Measurements from ENCODE around the gene WRAP73.
A peak's percentile ranks its signal among the peaks of the same experiment; 100 is the strongest.
"Not testable (repeated sequence)": the region's sequence is repeated elsewhere in the genome, so short reads cannot be mapped to it uniquely, and the experiment has no call there.

Gene WRAP73

GRCh38 chr1:3628445-3628844, 21.5 kb downstream of the WRAP73 start:
- DNase-seq, result no peak

DNA sequence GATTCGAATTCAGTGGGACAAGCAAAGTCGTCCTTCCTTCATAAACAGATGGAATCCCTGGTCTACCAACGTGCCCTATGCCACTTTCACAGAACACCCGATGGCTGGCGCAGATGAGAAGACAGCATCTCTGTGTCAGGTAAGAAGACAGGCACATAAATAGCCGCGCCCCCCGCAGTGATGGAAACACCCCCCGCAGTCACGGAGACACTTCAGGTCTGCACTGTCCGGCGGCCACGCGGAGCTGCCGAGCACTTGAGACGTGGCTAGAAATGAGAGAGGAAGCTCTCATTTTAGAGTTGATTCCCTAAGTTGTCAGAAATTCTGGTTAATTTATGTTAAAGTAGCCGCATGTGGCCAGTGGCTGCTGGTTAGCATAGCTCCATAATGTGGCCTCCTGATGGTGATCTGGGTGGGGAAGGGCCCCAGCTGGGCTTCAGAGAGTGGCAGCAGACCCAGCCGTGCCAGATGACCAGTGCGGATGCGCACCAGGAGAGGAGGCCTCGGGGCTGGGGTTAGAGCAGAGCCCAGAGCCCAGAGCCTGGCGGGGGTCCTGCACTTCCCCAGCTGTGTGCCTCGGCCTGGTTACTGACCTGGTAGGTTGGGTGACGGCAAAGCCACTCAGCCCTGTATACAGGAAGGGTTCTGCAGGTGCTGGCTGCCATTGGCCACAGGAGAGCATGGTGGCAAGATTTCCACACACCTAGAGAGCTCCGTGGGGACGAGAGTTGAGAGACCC, 22.2 kb downstream of the WRAP73 start:
- no peak for DNase-seq

DNA sequence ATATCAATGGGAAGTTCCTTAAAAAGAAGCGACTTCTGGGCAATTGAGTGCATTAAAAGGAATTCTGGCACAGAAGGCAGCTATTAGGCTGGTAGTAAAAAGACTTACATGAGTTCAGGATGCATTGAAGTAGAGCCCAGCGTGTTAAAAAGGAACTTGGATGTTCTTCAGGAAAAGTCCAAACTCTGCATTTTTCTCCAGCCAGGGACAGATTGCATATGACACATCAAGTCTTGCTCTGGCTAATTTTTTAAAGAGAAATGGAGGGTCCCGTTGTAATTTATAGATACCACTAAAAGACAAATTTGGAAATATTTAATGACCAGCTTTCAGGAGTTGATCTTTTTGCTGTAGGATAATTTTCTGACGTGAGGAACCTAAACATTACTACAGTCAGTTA, 23.9 kb downstream of the WRAP73 start:
- no peak for DNase-seq

- no peak for DNase-seq
Measured at GRCh38 chr1:3625151-3625907, 24.6 kb downstream of the WRAP73 start.

DNA sequence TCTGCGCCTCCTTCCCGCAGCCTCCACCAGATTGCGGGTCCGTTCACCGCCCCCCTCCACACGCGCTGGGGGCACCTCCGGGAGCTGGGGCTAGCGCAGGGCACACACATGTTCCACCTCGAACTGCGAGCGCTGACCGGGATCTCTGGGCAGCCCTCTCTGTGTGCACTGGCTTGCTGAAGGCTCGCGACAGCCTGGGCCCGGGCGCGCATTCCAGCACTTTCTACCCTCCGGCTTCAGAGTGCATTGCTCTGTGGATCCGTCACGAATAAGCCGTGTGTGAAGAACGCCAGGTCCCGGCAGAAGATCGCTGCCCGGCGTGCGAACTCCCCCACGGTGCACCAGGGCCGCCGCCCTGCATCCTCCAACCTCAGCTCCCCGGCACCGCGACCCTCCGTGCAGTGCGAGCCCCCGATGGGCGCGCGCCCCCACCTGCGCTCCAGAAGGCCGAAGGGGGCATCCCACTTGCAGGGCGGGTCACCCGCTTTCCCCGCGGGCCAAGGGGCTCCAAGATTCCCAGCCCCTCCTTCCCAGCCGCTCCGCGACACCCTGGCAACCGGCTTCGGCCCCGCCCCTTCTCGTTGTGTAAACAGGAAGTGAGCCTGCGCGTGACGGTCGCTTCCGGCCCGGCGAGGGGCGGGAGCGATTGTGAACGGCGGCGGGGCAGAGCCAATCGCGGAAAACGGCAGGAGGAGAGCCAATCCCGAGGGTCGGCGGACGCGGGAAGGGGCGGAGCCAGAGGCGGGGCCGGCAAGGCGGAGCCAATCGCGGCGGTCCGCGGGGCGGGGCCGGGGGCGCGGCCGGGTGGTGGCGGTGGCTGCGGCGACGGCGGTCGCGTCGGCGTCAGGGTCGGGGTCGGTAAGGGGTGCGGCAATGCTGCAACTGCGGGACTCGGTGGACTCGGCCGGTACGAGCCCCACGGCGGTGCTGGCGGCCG, 25.4 kb downstream of the WRAP73 start, which contains the start of gene TPRG1L:
TSS of gene TPRG1L (plus strand) at position 816 of the 937 bp plus-strand sequence. CDS start at position 874, 58 bp downstream.
- DNase-seq, result peak; percentile 98

- no peak for DNase-seq
Measured at GRCh38 chr1:3623441-3624199, 26.3 kb downstream of the WRAP73 start.

- not testable (repeated sequence) for DNase-seq
Measured at GRCh38 chr1:3622102-3622501, 27.8 kb downstream of the WRAP73 start.

DNA sequence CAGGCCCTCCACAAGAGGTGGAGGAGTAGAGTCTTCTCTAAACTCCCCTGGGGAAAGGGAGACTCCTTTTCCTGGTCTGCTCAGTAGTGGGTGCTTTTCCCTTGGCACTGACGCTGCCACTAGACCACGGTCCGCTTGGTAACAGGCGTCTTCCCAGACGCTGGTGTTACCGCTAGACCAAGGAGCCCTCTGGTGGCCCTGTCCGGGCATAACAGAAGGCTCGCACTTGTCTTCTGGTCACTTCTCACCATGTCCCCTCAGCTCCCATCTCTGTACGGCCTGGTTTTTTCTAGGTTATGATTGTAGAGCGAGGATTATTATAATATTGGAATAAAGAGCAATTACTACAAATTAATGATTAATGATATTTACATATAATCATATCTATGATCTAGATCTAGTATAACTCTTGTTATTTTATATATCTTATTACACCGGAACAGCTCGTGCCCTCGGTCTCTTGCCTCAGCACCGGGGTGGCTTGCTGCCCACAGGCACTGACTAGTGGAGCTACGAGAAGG, 28.7 kb downstream of the WRAP73 start:
- DNase-seq, result not testable (repeated sequence)

DNA sequence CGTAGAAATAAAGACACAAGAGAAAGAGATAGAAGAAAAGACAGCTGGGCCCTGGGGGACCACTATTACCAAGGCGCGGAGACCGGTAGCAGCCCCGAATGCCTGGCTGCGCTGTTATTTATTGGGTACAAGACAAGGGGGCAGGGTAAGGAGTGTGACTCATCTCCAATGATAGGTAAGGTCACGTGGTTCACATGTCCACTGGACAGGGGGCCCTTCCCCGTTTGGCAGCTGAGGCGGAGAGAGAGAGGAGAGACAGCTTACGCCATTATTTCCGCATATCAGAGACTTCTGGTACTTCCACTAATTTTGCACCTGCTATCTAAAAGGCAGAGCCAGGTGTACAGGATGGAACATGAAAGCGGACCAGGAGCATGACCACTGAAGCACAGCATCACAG, 29.2 kb downstream of the WRAP73 start:
- DNase-seq, result no peak

DNA sequence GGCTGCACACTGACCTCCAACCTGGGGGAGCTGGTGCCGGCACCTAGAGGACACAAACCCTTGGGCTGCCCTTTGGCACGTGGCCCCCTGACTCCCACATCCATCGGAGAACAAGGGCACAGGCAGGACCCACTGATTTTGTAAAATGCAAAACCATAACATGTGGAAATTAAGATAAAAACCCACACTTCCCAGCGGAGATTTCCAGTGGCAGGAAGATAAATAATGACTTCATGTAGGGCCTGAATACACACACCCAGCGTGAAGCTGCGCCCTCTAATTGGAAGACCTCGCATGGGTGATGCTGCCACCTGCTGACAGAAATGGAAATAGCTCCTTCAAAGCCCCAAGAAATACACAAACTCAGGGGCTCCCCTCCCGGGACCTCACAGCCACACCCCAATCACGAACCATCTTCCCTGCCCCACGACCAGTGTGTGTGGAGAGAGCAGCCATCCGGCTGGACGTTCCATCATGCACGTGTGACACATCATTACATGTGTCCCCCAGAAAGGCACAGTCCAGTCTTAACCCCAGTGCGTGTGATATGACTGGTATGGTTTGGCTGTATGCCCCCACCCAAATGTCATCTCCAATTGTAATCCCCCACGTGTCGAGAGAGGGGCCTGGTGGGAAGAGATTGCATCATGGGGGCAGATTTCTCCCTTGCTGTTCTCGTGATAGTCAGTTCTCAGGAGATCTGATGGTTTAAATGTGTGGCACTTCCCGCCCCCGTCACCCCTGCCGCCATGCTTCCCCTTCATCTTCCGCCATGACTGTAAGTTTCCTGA, 30.8 kb downstream of the WRAP73 start:
- DNase-seq, result peak; percentile 67

DNA sequence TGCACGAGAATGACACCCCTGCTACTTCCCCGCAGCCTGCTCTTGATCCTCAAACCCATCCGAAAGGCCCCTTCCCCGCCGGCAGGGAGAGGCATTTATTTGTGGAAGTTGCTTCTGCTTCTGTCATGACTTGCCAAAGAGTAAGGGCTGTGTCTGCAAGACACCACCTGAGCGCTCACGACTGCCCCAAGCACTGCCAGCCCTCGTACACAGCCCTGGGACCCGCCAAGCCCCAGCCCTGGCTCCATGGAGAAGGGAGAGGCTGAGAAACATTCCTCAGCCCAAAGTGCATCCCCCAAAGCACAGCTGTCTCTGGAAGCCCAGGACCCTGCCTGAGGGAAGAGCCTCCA, 31.4 kb downstream of the WRAP73 start:
- DNase-seq, result no peak

DNA sequence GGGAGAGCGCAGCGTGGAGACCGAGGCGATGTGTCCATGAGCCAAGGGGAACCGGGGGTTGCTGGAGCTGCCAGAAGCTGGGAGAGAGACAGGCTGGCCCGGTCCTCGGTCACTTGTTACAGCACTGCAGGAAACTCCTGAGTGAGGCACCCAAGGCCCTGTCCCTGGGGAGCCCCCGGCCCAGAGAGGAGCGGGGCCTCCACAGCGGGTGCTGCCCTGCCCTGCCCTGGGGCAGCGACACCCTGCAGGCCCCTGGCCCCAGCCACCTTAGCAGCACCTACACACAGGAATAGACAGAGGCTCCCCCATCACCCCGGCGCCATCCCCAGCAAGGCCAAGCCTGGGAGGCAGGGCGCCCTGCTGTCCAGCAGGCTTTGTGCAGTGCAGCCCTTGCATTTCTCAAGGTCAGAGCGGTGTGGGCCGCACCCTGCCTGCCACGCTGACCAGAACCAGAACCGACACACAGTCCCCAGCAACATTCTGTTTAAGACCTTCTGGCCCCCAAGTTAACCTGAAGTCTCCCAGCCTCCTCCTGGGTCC, 32.0 kb downstream of the WRAP73 start:
- DNase-seq, result no peak

DNA sequence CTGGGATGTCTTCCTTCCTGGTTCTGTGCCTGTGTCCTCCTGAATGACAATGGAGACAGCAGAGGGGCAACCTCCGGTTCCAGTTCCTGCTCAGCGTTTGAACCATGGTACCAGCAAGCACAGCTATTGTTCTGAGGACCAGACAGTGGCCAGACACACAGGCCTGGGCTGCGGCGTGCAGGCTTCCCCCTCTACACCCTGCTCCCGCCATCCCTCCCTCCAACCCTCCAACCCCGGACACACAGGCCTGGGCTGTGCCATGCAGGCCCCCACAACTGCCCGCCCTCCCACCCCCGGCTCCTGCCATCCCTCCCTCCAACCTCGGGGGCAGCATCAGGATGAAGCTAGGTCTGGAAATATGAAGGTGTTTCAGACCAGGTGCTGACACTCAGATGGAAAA, 33.0 kb downstream of the WRAP73 start:
- no peak for DNase-seq

GRCh38 chr1:3614755-3615742, 34.9 kb downstream of the WRAP73 start:
- DNase-seq, result no peak

- DNase-seq, result no peak
Measured at GRCh38 chr1:3612123-3612522, 37.8 kb downstream of the WRAP73 start.

DNA sequence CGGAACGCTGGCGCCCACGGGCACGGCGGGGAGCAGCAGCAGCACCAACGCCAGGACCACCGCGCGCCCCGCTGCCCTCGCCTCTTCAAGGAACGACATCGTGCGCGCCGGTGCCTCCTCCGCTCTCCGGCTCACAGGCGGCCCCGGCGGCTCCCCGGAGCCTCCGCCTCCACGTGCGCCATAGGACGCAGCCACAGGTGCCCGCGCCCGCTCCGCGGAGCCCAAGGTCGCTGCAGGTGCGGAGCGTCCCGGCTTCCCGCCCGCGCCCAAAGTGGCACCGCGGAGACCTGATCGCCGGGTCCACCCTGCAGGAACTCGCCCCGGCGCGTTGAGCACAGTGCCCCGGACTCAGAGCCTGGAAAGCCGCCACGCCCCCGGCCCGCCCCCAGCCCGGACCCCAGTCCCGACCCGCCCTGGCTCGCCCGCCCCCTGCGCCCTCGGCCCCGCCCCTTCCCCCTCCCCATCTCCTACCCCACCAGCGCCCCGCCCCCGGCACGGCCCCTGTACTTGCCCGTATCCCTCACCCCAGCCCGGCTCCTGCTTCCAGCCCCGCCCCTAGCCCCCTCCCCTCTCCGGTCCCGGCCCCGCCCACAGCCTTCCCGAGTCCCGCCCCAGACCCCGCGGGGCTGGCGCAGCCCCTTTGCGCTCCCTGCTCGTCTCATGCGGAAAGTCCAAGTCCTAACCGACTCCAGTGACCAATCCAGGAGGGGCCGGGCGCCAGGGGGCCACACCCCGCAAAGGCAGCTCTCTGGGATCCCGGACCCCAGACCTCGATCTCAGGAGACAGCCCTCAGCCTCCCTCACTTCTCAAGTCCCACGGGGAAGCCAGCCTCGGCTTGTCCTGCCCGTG, 38.5 kb downstream of the WRAP73 start, which contains the start of gene MEGF6:
TSS of gene MEGF6 (minus strand) at position 339 of the 850 bp plus-strand sequence. CDS start at position 99, 240 bp downstream.
- peak; percentile 77 for DNase-seq

- no peak for DNase-seq
Measured at GRCh38 chr1:3610527-3611169, 39.3 kb downstream of the WRAP73 start.

Data from stimulated activated CD4-positive, alpha-beta T cell treated with anti-CD3 and anti-CD28 coated beads, Interleukin-12 subunit alpha, Interleukin-12 subunit beta, amount 100 ng/mL, for 4 hours (primary cell).